Measurements from ENCODE around the gene NFKB2.

Gene NFKB2

DNA sequence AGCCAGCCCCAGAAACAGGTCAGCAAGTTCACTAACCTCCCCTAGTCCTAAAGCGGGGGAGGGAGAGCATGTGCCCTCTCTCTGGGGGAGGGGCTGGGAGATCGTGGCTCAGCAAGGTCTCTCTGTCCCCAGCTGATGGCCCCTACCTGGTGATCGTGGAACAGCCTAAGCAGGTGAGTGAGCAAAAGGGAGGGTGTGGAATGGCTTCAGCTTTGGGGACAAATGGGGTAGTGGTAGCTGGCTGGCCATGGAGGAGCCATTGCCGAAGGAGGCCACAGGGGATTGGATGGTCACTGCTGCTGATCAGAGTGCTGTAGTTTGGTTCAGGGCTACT is 779 bp downstream of the NFKB2 start:
- no peak for DNase-seq

DNA sequence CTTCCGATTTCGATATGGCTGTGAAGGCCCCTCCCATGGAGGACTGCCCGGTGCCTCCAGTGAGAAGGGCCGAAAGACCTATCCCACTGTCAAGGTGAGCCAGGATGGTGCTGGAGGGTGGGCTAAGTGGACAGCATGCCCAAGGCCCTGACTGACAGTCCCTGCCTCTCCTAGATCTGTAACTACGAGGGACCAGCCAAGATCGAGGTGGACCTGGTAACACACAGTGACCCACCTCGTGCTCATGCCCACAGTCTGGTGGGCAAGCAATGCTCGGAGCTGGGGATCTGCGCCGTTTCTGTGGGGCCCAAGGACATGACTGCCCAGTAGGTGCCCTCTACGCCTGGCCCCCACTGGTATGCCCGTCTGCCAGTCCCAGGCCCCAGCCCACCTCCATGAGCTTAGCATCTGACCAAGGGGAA is 1.2 kb downstream of the NFKB2 start:
- no peak for DNase-seq

DNA sequence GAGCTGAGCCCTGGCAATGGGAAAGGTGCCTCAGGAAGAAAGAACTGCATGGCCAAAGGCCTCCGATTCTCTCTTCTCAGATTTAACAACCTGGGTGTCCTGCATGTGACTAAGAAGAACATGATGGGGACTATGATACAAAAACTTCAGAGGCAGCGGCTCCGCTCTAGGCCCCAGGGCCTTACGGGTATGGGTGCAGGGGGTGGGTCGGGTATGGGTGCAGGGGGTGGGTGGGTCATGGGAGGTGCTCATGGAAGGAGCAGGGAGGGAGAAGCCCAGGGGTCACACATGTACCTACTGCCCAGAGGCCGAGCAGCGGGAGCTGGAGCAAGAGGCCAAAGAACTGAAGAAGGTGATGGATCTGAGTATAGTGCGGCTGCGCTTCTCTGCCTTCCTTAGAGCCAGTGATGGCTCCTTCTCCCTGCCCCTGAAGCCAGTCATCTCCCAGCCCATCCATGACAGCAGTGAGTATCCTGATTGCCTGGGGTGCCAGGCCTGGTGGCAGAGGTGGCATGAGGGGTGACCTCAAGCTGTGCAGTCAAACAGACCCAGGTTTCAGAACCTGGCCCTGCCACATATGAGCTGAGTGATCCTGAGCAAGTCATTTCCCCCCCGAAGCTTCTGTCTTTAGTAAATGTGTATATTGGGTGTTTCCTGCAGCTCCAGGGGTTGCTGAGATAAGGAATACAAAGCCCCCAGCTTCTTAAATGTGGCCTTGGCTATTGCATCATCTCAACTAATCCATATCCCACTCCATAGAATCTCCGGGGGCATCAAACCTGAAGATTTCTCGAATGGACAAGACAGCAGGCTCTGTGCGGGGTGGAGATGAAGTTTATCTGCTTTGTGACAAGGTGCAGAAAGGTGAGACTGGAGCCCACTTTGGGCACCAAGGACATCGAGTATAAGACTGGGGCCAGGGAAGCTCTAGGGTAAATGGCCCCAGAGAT is 2.0 kb downstream of the NFKB2 start:
- peak; percentile 28 for DNase-seq

DNA sequence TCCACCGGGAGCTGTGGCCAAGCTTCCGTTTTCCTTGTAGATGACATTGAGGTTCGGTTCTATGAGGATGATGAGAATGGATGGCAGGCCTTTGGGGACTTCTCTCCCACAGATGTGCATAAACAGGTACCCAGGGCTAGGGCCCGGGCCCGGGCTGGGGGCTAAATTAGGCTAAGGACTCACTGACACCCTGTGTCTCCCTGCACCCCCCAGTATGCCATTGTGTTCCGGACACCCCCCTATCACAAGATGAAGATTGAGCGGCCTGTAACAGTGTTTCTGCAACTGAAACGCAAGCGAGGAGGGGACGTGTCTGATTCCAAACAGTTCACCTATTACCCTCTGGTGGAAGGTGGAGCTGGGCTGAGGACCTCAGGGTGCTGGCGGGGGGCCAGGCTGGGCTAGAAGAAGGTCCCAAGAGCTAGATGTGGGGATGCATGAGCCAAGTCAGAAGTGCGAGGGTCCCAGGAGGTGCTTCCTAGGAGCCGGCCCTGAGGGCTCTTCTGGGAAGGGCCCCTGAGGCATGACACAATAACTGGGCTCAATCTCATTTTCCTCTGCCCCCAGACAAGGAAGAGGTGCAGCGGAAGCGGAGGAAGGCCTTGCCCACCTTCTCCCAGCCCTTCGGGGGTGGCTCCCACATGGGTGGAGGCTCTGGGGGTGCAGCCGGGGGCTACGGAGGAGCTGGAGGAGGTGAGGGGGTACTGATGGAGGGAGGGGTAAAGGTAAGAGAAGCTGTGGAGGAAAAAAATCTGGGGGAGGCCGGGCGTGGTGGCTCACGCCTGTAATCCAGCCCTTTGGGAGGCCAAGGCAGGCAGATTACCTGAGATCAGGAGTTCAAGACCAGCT is 2.9 kb downstream of the NFKB2 start:
- no peak for DNase-seq

DNA sequence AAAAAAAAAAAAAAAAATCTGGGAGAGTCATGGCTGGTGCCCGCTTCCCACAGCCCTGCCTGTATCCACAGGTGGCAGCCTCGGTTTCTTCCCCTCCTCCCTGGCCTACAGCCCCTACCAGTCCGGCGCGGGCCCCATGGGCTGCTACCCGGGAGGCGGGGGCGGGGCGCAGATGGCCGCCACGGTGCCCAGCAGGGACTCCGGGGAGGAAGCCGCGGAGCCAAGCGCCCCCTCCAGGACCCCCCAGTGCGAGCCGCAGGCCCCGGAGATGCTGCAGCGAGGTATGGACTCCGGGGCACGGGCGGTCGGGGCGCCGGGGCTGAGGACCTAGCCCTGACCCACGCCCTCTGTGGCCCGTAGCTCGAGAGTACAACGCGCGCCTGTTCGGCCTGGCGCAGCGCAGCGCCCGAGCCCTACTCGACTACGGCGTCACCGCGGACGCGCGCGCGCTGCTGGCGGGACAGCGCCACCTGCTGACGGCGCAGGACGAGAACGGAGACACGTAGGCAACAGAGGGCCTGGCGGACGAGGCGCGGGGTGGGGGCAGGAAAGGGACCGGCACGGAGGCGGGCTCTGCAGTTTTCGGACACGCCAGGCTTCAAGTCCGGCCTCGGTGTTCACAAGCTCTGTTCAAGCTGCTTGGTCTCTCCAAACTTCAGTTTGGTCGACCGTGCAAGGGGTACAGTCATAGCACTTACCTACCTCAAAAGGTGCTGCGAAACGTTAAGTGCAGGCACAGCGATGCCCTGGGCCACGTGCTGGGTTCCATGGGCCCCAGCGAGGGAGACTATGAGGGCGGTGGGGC is 3.9 kb downstream of the NFKB2 start:
- DNase-seq: peak; percentile 91

DNA sequence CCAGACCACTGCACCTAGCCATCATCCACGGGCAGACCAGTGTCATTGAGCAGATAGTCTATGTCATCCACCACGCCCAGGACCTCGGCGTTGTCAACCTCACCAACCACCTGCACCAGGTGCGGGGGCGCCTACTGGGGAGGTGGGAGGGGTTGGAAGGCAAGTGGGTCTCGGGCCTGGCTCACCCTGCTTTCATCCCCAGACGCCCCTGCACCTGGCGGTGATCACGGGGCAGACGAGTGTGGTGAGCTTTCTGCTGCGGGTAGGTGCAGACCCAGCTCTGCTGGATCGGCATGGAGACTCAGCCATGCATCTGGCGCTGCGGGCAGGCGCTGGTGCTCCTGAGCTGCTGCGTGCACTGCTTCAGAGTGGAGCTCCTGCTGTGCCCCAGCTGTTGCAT is 4.6 kb downstream of the NFKB2 start:
- no peak for DNase-seq

DNA sequence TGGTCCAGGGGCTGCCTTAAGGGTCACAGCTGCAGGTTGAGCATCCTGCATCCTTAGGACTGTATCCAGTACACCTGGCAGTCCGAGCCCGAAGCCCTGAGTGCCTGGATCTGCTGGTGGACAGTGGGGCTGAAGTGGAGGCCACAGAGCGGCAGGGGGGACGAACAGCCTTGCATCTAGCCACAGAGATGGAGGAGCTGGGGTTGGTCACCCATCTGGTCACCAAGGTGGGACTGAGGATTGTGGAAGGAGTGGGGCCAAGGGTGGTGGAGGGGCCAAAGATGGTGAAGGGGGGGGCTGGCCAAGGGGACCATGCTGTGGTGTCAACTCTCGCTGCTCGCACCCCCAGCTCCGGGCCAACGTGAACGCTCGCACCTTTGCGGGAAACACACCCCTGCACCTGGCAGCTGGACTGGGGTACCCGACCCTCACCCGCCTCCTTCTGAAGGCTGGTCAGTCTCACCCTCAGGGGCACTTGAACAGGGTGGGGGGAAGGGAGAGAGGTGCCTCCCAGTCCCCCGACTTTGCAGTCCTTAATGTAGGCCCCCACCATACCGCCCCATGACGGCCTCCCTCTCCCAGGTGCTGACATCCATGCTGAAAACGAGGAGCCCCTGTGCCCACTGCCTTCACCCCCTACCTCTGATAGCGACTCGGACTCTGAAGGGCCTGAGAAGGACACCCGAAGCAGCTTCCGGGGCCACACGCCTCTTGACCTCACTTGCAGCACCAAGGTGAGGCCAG is 5.3 kb downstream of the NFKB2 start:
- no peak for DNase-seq

DNA sequence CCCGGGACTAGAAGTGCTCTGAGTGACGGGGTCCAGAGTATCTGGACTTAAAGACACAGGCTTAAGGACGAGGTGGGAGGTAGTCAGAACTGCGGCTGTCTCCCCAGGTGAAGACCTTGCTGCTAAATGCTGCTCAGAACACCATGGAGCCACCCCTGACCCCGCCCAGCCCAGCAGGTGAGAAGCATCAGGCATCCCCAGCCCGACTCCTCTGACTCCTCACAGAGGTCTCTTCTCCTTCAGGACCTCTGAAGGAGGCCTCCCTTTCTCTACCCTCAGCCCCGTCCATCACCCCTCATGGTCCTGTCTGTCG is 5.8 kb downstream of the NFKB2 start:
- DNase-seq: no peak

DNA sequence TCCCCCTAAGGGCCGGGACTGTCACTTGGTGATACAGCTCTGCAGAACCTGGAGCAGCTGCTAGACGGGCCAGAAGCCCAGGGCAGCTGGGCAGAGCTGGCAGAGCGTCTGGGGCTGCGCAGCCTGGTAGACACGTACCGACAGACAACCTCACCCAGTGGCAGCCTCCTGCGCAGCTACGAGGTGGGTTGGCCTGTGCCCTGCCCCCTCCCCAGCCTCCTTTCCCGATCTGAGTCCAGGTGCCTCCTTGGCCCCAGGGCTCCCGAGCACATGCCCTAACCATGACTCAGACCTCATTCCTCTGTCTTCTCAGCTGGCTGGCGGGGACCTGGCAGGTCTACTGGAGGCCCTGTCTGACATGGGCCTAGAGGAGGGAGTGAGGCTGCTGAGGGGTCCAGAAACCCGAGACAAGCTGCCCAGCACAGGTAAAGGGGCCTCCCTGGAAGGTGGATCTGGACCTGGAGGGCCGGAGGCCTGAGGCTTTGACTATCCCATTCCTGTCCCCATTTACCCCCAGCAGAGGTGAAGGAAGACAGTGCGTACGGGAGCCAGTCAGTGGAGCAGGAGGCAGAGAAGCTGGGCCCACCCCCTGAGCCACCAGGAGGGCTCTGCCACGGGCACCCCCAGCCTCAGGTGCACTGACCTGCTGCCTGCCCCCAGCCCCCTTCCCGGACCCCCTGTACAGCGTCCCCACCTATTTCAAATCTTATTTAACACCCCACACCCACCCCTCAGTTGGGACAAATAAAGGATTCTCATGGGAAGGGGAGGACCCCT is 6.4 kb downstream of the NFKB2 start:
- DNase-seq: no peak

DNA sequence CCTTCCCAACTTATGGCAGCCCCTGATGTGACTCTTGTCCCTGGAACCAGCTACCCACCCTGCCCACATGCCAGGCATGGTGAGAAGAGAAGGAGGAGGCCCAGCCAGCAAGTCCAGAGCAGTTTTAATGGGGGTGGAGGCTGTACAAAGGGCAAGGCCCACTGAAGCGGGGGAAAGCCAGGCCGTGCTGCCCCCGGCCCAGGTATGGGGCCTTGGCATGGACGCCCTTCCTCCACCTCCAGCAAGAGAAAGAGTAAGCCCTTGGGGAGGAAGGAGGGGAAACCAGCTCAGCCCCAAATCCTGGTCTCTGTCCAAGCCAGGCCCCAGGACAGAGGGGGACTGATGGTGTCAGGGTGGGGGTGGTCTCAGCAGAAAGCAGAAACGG is 7.0 kb downstream of the NFKB2 start:
- DNase-seq: no peak

DNA sequence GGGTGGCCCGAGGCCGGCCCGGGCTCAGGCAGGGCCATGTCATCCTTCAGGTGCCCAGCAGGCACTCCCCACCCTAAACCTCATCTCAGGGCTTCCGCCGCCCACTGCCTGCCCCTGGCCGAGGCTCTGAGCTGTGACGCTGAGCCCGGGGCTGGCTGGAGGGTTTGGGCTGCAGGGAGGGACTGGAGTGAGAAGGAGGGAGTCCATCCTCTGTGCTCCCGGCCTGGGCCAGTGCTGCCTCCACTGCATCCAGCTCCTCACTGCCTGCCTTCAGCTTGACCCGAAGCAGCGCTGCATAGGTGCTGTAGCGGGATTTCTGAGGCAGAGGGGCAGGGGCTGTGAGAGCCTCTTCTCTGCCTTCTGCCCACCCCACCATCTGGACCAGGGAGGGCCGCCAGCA is 7.6 kb downstream of the NFKB2 start:
- DNase-seq: no peak

DNA sequence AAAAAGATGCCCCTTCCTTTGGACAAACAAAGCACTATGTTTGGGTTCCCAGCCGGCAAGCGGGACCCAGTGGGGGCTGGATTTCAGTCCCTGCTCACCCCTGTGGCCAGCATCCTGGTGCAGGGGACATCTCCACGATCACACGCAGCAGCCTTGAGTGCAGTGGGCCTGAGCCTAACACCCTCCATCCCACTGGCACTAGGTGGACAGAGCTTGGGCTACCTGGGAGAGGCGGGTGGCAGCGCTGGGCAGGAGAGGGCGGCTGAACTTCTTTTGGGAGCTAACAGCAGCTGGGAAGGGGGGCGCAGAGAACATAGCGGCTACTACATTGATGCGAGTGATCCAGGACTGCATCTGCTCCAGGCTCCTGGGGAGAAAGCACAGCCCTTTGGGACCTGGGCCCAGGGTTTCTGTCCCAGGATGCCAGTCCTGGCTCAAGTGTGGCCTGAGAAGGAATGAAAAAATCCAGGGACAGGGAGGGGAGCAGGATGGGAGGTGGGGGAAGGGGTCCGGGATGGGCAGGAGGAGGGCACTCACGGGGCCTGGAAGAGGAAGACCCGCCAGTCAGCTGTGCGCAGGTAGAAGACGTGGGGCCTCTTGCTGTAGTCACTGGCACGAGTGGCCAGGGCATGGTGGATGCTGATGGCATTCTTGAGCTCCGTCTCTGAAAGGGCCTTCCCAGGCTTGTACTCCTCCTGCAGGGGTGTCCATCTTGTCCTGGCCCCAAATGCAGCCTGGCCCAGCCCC is 9.0 kb downstream of the NFKB2 start:
- no peak for DNase-seq

DNA sequence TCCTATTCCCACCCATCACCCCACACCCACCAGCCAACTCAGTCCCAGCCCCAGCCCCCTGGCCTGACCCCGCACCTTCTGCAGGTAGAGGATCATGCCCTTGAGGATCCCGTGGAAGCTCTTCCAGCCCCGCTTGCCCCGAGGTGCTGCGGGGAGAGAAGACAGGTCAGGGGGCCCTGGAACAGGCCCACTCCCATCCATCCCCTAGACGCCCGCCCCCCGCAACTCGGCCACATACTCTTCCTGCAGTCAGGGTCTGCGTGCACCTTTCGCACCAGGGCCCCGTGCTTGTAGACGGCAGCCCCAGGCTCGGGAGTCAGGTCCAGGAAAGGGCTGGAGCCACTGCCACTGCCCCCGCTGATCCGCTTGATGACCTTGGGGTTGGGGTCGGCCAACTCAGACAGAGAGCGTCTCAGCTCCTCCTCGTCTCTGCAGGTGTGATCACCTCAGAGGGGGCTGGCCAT is 9.6 kb downstream of the NFKB2 start:
- DNase-seq: no peak

DNA sequence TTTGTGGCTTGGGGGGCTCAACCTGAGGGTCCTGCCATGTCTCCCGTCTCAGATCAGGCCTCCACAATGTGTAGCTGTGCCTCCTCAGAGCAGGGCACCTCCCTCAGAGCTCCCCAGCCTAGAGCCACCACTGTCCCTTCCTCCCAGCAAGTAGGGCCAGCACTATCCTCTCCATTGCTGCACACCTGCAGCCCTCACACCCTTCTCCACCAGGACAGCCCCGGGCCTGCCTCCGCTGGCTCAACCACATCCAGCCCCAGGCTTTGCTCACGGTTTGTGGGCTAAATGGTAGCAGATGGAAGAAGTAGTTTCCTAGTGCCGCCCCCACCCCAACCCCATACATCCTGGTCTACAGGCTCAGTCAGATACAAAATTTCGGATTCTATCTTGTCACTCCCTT is 10.1 kb downstream of the NFKB2 start:
- no peak for DNase-seq

DNA sequence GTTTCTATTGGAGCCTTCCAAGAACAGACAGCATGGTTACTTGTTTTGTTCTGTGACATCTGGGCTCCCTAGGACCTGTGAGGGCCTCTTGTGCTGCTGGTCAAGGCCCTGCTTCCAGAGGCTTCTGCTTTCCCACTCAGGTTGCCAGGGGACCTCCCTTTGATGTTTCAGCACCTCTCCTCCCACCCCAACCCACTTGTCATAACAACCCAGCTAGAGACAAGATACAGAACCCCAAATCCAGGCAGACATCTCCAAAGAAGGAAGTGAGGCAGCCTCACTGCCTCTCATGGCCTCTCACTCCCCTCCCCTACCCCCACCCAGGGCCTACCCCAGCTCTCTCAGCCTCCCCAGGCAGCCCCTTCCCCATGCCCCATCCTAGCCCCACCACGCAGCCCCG is 11.3 kb downstream of the NFKB2 start:
- no peak for DNase-seq

DNA sequence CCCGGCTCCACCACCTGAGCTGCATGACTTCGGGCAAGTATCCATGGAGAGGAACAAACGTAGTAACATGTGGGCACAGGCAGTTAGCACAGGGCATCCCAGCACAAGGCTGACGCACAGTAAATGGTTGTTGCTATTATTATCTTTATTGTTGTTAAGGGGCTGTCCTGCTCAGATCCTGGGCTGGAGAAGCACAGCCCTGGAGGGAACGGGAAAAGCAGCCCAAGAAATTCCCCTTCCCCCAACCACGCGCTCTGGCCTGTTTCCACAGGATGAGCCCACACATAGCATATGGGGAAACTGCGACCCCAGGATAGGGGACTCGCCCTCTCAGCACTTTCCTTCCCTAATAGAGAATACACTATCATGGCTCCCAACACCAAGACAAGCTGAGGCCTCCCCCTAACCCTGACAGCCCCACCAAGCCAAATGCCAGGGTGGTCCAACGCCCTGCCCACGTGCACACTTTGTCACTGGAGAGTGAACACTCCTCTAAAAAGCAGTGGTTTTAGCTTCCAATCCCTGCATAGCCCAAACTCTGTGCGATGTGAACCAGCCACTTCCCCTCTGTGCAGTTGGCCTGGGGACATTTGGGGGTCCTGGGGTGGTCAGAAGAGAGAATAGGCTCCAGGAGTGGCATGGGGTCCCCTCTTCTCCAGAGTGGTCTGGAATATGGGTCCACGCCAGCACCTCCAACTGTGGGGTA is 12.1 kb downstream of the NFKB2 start:
- no peak for DNase-seq

DNA sequence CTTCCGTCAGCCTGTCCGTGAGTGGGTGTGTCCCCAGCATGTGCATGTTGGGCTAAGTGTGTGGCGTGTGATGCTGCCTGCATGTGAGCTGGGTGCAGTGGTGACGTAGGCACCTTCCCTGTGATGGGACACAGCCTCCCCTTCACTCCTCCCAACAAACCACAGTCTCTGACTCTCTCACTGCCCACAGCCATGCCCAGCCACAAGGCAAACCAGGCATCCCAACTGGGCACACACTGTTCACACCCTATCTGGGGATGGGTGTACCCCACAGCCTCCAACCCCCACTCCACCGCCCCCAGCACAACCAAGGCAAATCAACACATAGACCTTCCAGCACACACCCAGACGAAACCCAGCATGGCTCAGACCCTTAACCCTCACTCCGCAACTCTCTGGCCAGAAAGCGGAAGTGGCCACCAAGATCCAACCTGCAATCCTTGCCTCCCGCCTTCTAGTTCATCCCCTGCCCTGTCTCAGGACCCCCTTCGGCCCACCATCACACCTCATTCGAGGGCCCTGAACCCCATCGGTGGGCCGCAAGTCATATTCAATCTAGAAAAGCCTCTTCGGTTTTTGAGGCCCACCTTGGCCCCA is 12.7 kb downstream of the NFKB2 start:
- DNase-seq: no peak

DNA sequence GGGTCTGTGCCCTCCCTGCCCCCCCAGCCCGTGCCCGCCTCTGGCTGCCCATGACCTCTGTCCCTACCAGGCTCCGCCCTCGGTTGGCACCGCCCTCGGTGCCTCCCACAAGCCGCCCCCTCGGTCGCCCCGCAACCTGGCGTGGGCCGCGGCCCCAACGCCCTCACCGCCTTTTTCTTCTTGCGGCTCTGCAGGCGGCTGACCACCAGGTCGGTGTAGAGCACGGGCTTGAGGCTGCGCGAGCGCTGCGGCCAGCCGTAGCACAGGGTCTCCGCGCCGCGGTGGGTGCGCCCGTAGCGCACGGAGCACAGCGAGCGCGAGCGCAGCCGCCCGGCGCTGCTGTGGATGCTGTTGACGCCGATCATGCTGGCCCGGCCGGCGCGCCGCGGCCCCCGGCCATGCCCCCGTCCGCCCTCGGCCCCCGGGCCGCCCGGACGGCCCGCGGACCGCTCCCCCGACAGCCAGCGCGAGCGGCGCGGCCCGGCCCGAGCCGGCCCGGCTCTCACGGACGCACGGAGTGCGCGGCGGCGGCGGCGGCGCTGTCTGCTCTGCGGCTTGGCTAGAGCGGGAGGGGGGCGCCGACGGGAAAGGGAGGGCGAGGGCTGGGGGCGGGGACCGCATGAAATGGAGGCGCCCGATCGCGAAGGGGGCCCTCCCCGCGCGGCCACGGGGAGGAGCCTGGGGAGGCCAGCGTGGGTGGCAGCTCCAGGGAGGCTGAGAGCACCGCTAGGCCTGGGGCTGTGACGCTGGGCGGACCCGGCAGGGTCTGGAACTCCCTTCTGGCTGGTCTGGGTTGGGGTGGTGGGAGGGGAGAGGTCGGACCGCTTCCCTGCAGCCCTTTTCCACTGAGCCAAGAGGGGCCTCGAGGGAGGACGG is 13.5 kb downstream of the NFKB2 start:
- DNase-seq: peak; percentile 50

Data from activated CD4-positive, alpha-beta T cell treated with anti-CD3 and anti-CD28 coated beads, Interleukin-2, amount 50 U/mL, for 16 hours (primary cell).